HFF-Myc (cell line): ENCODE measurements around the gene SLC17A9.

Experiments
- DNase-seq: peaks from one replicate; pipeline ENCODE4 v3.0.0-alpha.2; 2011; ENCODE audit warnings: low read depth; ENCODE audit errors: extremely low read depth
- H3K4me3 ChIP-seq: replicated peaks from 2 replicates; pipeline ENCODE4 v1.5.1; 2011; ENCODE audit warnings: low read depth, mild to moderate bottlenecking, control low read depth, low read length
- TF ChIP-seq, protein P1 (sequence below): IDR thresholded peaks from 2 replicates; pipeline ENCODE4 v1.5.1; 2012; ENCODE audit warnings: mild to moderate bottlenecking, low read depth, low read length, control low read depth; ENCODE audit errors: missing control alignments

SLC17A9 gene

DNA sequence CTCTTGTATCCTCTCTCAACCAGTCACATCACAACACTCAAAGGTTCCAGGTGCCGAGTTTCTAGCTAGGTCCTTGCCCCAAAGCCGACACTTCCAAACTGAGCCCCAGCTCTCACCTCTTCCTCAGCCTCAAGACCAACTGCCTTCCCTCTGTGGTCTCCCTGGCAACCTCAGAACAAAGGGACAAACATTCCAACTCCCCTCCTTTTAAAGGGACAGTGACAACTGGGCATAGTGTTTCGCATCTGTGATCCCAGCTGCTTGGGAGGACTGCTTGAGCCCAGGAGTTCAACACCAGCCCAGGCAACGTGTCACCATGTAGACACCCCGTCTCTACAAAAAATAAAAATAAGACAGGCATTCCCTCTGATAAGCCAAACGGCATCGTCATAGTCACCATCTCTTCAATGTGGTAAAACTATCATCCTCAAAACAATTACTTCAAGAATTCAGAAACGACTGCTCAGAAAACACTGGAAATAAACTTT, 37.5 kb upstream of the SLC17A9 start:
- TF ChIP-seq, protein P1, sequence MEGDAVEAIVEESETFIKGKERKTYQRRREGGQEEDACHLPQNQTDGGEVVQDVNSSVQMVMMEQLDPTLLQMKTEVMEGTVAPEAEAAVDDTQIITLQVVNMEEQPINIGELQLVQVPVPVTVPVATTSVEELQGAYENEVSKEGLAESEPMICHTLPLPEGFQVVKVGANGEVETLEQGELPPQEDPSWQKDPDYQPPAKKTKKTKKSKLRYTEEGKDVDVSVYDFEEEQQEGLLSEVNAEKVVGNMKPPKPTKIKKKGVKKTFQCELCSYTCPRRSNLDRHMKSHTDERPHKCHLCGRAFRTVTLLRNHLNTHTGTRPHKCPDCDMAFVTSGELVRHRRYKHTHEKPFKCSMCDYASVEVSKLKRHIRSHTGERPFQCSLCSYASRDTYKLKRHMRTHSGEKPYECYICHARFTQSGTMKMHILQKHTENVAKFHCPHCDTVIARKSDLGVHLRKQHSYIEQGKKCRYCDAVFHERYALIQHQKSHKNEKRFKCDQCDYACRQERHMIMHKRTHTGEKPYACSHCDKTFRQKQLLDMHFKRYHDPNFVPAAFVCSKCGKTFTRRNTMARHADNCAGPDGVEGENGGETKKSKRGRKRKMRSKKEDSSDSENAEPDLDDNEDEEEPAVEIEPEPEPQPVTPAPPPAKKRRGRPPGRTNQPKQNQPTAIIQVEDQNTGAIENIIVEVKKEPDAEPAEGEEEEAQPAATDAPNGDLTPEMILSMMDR: no peak
- no peak overlapping the region for H3K4me3 ChIP-seq
- no peak for DNase-seq

DNA sequence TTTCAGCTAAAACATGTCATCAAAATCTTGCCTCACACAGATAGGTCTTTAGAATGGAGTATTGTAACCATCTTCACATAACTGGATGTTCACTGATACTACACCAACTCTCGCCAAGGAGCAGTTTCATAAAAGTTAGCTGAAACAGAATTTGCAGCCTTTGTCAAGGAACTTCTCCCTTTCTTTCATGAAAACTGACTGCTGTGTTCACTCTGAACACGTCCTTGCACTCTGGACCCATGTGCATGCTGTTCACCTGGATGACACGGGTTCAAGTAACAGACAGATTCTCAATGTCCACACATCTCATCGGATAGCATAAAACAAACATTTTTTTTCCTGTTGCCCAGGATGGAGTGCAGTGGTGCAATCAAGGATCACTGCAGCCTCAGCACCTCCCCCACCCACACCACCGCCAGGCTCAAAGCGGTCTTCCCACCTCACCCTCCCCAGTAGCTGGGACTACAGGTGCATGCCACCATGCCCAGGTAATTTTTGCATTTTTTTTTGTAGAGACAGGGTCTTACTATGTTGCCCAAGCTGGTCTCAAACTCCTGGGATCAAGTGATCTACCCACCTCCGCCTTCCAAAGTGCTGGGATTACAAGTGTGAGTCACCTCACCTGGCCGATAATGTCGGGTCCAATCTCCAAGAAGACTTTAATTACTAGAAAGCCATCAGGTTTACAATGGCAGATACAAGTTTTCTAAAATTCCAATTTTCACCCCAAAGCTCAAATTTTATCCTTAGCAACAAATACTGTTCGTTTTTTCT, 35.6 kb upstream of the SLC17A9 start:
- no peak for DNase-seq
- H3K4me3 ChIP-seq: no peak overlapping the region
- TF ChIP-seq, protein P1: no peak

GRCh38 chr20:62917720-62918119, 34.8 kb upstream of the SLC17A9 start:
- no peak for DNase-seq
- TF ChIP-seq, protein P1: no peak
- no peak overlapping the region for H3K4me3 ChIP-seq

DNA sequence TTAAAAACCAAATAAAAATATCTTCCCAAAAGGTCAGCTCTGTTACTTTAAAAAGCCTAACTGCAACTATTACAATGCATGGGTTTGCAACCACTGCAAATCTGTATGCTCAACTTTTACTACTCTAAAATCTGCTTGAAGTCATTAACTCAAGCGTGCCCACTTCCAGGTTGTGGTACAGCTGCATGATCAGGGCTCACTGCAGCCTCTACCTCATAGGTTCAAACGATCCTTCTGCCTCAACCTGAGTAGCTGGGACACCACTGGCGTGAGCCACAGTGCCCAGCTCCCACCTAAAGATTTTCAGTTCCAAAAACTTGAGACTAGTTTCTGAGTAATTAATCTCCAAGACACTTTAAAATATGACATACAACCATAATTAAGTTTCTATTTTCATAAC, 34.4 kb upstream of the SLC17A9 start:
- DNase-seq: no peak
- TF ChIP-seq, protein P1: no peak
- no peak overlapping the region for H3K4me3 ChIP-seq

DNA sequence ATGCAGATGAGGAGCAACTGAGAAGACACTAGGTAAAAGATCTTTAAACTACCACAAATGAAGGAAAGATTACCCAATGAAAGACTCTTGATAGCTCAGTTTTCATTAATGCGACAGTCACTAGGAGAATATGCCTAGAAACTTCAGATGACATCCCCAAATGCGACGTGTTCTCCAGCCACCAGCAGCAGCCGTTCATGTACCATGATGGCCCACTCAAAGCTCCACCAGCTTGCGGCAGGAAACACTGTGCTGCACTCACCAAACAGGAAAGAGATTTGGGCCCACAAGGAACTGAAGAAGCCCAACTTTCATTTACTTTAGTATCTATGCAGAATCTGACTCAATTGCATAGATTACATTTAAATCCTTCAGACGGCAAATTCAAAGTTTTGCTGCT, 33.7 kb upstream of the SLC17A9 start:
- DNase-seq: no peak
- no peak overlapping the region for H3K4me3 ChIP-seq
- TF ChIP-seq, protein P1: no peak

DNA sequence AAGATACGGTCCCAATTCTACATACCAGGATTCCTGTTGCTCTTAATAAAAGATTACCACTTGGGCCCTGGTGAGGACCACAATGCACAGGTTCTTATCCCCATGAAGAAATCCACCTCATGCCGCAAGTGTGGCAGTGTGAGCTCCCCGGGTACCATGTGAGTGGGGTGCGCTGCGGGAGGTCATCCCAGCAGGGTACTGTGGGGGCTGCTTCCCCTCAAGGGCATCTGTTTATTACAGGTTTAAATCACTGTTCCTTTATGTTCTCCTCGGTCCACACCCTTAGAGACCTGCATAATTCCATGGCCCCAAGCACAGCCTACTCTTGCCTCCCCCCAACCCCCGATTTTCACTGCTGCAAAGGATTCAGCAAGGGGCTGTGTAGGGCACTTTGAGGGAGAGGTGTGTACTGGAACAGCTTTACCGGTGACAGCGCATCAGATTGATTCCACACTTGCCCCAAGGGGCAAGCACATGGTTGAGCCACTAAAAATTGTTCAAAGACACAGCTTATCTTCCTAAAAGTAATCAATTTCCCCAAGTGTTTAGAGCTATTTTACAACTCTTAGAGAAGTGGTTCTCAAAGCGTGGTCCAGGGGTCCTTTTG, 32.4 kb upstream of the SLC17A9 start:
- TF ChIP-seq, protein P1: no peak
- no peak overlapping the region for H3K4me3 ChIP-seq
- DNase-seq: no peak
